GM18517 (cell line): ENCODE measurements around the gene LY86.
A peak's percentile ranks its signal among the peaks of the same experiment; 100 is the strongest.

Experiments
- ATAC-seq: cut with Tn5 transposase; IDR thresholded peaks from one replicate; pipeline ENCODE4 v1.9.1; 2021; ENCODE audit warnings: mild to moderate bottlenecking, moderate library complexity; ENCODE audit not compliant: unreplicated experiment

LY86 gene

DNA sequence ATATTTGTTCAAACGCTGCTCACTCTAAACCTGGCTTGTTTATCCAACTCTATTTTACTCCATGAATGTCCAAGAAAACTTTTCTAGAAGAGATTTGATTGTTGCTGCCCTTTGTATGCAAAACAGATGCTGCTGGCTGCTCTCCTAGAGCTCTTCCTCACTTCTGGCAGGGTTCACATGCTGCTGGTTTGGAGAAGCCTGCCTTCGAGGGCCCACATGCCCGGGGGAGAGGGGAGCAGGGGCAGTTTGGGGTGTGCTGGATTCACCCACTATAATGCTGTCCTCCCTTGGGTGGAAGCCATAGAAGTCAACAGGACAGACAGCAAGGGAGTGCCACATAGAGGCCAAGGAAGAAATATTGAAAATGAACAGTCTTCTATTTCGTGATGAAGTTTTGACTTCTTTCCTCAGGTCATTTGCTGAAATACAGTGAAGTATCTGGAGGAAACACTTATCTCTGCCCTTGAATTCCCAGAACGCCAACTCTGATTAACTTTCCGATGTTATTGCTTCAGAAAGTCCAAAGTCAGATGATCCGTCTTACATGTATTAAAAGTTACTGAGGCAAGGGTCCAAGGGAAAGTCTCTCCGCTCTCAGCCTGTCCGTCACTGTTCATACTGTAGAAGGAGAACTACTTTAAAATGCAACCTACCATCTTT, 32.4 kb downstream of the LY86 start:
- no peak for ATAC-seq

DNA sequence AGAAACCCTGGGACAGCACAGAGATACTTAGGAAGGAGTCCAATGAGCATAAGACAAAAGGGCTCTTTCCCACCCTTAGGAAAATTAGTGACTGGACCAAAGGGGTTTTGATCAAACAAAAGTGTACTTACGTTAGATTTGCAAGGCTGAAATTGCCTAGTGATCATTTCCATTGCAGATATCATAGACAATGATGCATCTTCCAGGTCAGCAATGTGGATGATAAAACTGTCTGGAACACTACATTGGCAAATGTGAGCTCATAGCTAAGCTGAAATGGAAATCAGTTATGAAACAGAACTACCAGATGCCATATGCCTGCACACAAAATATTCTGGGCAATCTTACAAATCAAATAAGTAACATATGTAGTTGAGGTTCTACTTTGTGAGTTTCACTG, 34.0 kb downstream of the LY86 start:
- no peak for ATAC-seq

DNA sequence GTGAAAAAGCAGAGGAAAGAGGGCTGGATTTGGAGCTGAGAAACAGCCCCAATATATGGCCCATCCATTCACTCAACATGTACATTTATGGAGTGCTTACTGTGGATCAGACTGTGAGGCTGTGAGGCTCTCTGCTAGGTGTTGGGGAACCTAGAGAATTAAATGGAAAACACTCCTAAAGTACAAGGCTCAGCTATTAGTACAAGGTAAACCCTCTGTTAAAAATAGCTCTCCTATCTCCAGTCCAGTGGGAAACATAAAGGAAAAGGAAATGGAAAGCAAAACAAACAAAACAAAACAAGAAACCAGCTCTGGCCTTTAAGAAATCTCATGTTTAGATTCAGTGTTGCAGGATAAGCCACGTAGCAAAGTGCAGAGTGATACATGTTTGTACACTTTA, 35.0 kb downstream of the LY86 start:
- no peak for ATAC-seq

DNA sequence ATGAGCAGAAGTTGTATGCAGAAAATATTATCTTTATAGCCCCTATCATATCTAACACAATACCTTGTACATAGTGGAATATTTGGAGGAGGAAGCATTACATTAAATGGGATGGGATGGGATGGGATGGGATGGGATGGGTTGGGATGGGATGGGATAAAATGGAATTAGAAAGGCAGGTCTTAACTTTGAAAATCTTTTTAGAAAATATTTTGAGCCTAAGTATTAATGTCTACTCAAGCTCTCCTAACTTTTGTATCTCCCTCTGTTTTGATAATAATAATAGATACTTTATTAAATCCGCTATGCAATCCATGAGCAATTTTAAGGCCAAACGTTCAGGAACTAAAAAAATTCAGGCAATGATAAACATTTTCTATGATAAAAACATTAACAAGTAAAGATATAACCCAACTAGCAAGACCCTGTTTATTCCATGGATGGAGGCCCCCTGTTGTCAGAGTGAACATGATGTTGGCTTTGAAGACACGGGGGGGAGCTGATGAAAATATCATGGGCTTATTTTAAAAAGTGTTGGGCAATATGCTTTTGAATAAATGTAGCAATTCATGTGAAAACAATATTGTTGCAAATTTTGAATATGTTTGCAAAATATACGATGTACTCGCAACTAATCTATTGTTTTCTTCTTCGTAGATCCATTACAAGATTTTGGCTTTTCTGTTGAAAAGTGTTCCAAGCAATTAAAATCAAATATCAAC, 35.9 kb downstream of the LY86 start:
- ATAC-seq = no peak

DNA sequence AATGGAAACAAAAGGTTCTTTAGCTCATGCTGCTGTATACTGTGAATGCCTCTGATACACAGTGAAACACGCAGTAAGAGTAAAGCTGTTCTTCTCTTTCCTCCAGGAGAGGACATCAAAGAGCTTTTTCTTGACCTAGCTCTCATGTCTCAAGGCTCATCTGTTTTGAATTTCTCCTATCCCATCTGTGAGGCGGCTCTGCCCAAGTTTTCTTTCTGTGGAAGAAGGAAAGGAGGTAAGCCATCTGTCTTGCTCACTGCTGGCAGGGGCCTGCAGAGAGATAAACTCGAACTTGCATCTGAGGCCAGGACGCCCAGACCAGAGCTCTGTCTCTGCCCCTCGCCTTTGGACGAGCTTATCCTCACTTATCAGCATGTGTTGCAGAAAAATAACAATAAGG, 37.7 kb downstream of the LY86 start:
- ATAC-seq = no peak

DNA sequence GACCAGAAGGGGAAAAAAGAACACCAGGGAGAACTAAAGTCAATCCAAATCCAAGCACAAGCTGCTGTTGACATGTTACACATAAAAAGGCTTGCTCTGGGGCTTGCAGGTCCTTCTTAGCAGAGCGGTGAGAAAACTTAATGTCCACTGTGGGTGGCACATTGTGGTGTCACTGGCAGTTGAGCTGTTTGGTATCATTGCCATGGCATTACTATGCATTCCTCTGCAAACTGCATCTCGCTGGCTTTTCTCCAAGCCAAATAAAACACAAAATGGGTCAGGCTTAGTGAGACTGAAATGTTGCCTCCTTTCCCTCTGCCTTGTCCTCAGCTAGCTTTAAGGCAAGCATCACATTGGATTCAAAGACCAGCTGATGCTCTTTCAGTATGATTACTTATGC, 40.9 kb downstream of the LY86 start:
- no peak for ATAC-seq

DNA sequence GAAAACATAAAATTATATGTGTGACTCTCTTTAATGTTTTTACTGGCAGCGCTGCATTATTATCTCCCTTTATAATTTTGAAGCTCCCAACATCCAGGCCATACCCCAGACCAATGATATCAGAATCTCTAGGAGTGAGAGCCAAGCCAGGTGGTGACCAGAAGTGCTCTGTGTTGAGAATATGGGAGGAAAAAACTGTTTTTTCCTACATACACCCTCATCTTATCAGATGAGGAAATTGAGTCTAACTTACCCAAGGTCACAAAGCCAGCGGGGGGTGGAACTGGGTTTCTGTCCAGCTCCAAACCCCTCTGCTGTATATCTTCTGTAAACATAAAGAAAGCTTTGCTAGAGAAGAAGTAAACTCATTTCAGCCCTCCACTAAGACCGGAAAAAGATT, 42.5 kb downstream of the LY86 start:
- ATAC-seq = no peak

DNA sequence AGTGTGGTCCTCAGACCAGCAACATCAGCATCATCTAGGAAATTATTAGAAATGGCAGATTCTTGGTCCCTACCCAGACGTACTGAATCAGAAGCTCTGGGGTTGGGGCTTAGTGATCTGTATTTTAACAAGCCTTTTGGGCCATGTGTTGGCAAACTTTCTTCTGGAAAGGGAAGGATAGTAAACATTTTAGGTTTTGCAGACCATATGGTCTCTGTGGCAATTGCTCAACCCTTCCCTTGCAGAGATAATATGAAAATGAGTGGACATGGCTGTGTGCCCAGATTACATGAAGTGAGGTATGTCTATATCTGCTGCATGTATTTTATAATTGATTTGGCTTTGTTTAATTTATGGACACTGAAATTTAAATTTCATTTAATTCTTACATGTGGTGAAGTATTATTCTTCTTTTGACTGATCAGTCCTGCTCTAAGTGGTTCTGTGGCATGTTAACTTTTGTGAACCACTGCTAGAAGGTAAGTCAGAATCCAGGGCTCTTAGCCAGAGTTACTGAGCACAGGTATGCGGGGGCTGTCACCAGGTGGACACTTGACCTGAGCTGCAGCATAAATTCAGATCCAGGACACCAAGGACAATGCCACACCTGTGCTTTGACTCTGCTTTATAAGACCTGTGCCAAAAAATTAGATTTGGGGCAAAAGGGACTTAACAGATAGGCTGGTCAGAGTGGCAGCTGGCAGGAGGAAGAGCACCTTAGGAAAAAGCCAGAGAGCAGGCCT, 43.2 kb downstream of the LY86 start:
- ATAC-seq = no peak

DNA sequence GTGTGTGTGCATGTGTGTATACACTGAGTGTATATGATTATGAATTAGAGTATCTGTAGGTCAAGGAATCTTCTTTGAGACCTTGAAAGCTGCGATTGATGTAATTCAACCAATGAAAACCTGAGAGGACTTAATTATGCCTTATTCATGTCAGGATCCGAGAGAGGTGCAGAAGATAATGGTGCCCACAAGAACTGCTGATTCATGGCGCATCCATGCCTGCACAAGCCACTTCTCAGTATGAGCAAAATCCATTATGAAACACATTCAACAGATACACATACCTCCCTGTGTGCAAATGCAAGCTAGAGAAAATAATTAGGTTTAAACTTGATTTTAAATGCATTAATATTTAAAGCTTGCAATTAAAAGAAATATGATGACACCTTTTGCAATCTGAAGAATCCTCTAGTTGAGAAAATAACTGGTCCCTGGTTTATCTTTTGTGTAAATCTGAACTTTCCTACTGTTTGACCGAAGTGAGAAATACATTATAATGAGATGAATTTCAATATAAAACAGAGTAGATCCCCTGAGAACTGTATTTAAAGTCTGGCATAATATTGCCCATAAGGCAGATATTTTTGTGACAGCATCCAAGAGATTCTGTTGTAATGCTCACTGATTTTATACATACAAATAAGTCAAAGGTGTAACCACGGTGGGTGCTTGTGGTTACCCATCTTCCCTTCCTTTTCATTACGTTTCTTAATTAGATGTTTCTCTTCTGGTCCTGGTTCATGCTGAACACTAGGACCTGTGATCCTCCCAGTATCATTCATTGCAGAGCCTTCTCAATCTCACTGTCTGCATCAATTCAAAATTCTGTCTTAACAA, 45.6 kb downstream of the LY86 start:
- no peak for ATAC-seq

DNA sequence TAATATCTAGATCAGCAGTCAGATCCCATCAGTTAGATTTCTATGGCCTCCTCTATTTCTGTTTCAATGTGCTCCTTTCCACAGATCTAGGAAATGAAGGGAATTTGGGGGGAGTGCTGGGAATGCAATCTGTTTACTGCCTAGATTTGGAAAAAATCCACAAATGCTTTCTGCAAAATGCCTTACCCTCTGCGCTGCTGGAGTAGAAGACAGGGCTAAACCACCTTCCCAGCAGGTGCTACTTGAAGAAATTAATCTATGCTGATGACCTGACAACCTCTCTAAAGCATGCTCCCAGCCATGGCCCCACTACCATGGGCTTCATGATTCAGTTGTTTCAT, 46.2 kb downstream of the LY86 start:
- ATAC-seq = no peak

DNA sequence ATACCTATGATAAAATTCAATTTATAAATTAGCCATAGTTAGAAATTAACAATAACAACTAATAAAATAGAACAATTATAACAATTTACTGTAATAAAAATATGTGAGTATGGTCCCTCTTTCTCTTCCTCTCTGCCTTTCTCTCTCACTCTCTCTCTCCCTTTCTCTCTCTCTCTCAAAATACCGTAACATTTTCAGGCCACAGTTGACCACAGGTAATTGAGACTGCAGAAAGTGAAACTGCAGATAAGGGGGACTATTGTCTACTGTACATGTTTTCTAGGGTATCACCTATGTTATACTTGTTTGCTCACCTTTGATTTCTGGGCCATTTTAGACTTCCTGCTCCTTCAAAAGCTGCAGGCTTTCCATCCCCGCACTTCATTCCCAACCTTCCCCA, 46.8 kb downstream of the LY86 start:
- peak; percentile 56 for ATAC-seq

DNA sequence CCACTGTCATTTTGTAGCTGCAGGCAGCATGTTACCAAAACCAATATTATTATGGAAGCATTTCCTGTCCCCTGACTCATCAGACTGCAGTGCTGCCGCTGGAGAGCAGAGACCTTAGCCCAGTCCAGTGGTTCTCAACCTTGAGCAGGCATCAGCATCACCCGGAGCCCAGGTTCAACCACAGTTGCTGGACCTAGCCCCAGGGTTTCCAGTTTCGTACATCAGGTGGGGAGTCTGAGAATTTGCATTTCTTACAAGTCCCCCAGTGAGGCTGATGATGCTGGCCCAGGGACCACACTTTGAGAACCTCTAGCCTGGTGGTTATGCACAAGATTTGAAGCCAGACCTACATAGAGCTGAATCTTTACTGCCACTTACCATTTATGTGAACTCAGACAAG, 47.3 kb downstream of the LY86 start:
- peak; percentile 36 for ATAC-seq

DNA sequence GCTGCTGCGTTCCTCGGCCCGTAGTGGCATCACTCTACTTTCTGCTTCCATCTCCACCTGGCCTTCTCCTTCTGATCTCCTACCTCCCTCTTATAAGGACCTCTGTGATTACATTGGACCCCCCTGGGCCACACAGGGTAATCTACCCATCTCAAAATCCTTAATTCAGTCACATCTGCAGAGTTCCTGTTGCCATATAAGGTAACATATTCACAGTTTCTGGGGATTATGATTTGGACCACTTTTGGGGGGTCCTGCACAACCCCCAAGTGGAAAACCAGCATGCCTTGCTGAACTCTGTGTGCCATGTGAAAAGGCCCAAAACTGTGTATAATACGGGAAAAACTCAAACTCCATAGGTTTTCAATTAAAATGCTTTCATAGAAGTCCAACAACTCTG, 51.1 kb downstream of the LY86 start:
- no peak for ATAC-seq

DNA sequence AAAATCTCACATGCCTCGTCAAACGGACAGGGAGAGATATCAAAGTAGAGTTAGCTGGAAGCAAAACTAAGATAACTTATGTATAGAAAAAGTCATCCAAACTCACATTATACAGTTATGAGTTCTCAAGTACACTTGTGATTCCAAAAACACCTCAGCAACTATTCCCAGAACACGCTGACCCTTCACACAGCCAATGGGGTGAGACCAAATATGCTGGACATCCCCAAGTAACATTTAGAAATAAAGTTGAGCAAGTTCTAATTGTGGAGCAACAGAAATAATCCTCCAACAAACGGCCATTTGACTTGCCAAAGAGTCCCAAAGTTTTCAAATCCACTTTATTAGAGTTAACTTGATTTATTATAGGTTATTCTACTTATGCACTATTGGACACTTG, 52.4 kb downstream of the LY86 start:
- no peak for ATAC-seq

DNA sequence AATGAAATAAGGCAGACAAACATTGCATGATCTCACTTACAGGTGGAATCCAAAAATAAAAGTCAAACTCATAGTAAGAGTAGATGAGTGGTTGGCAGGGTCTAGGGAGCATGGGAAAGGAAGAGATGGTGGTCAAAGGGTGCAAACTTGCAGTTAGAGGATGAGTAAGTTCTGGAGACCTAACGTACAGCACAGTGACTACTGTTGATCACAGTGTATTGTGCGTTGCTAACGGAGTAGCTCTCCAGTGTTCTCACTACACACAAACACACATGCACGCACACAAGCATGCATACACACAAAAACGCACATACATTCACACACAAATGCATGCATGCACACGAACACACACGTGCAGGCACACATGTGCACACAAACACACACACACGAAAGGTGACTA, 54.9 kb downstream of the LY86 start:
- ATAC-seq = no peak

DNA sequence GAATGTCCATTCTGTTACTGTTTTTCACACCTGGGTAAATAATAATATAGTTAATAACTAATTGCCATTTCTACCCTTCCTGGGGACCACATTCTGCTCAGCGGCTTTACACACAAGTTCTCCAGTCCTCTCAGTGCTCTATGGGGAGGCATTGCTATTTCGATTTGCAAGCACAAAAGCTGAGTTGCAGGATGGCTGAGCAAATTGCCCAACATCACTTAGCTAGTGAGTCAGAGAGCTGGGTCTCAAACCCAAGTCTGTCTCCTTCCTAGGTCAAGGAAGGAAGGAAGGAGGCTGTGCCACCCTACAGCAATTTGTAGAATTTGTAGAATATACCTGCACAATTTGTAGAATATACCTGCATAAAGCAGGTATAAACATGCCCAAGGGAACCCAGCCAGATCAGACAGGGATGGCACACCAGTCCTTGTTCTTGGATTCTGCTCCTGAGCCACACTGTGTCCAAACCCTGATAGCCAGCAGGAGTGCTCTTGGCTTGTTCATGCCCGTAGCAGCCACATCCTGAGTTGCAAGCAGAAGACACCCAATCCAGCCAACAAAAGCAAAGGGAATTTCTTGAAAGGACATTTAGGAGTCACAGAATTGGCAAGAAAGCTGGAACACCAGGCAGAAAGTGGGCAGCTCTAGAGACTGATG, 56.9 kb downstream of the LY86 start:
- ATAC-seq = no peak

DNA sequence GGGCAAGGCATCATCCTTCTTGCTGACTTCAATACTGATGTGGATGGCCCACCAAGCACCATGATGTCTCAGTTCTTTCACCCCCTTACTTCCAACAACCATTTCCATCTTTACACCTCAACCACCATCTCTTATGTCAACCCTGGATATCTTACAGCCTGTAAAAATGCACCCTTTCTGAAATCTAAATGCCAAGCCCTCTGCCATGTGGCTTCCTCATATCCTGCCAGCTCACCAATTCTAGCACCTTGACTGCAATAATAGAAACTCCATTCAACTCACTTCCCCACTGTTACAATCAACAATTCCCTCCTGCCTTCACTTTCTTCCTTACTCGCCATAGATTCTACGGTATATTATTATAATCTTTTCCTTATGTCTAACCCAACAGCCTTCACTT, 57.9 kb downstream of the LY86 start:
- no peak for ATAC-seq

DNA sequence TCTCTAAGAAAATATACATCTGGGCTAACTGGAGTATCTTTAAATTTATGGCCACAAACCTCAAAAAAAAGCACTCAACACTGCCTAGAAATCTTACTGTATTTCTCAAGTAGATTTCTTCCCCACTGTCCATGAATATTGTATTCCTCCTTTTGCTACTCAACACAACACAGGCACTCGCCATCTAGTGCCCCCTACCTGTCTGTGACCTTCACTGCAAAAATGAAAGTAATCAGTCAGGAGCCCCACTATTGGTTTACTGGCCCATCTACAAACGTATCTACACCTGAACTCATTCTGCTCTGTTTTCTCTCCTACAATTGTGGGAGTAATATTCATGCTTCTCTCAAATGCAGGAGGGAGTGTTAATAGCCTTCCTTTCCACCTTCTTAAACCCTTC, 58.3 kb downstream of the LY86 start:
- ATAC-seq = no peak

DNA sequence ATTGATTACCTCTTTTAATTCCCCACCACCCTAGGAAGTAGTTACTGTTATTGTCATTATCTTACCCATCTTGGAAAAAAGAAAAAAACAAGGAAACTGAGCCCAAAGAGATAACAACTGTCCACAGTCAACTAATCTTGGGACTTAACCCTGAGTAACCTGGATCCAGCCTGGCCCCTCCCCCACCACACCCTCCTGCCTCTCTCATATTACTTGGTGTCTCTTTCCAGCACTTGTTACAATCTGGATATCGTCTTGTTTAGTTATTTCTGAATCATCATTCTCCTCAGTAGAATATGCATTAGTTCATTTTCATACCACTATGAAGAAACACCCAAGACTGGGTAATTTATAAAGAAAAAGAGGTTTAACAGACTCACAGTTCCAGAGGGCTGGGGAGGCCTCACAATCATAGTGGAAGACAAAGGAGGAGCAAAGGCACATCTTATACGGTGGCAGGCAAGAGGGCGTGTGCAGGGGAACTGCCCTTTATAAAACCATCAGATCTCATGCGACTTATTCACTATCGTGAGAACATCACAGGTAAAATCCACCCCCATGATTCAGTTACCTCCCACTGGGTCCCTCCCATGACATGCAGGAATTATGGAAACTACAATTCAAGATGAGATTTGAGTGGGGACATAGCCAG, 60.3 kb downstream of the LY86 start:
- no peak for ATAC-seq

DNA sequence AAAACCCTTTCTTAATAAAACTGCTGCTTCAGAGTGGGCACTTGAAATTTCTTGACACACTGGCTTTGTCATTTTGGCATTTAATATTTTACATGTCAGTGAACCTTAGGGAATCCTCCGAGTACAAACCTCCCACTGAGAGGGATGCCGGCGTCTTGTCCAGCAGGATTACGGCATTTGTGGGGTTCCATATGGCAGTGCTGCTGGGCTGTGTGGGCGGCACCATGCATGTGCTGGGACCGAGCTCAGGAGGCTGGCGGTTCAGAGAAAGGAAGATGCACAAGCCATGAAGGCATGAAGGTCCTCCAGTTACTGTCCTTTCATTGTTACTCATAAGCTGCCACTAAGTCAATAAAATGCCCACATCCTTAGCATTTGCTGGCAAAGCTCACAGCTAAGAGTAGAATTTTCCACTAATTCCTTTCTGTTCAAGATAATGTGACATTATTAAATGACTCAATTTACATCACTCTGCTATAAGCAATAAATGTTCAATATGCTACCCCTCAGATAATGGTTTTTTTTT, 61.4 kb downstream of the LY86 start:
- ATAC-seq = no peak
